ENCODE results near the gene NOS1AP.
A peak's percentile ranks its signal among the peaks of the same experiment; 100 is the strongest.
"Not testable (repeated sequence)": the region's sequence is repeated elsewhere in the genome, so short reads cannot be mapped to it uniquely, and the experiment has no call there.

Gene NOS1AP

GRCh38 chr1:162060314-162060713 lies 9.2 kb upstream of the NOS1AP start:
- no peak for DNase-seq

GRCh38 chr1:162062542-162063015 lies 6.9 kb upstream of the NOS1AP start:
- DNase-seq: no peak

- no peak for DNase-seq
Measured at GRCh38 chr1:162065016-162065415, 4.5 kb upstream of the NOS1AP start.

- not testable (repeated sequence) for DNase-seq
Measured at GRCh38 chr1:162066836-162067235, 2.7 kb upstream of the NOS1AP start.

GRCh38 chr1:162067466-162067865 lies 2.0 kb upstream of the NOS1AP start:
- no peak for DNase-seq

- DNase-seq: no peak
Measured at GRCh38 chr1:162068301-162068700, 1.2 kb upstream of the NOS1AP start.

- peak; percentile 7 for DNase-seq
Measured at GRCh38 chr1:162070094-162070748, 730 bp downstream of the NOS1AP start.

- no peak for DNase-seq
Measured at GRCh38 chr1:162070825-162071224, 1.3 kb downstream of the NOS1AP start.

- no peak for DNase-seq
Measured at GRCh38 chr1:162072740-162073139, 3.2 kb downstream of the NOS1AP start.

GRCh38 chr1:162074276-162075005 lies 5.0 kb downstream of the NOS1AP start:
- DNase-seq: no peak

- DNase-seq: no peak
Measured at GRCh38 chr1:162075862-162076261, 6.4 kb downstream of the NOS1AP start.

GRCh38 chr1:162077648-162078299 lies 8.3 kb downstream of the NOS1AP start:
- DNase-seq: no peak

- no peak for DNase-seq
Measured at GRCh38 chr1:162079030-162079429, 9.5 kb downstream of the NOS1AP start.

- DNase-seq: no peak
Measured at GRCh38 chr1:162080472-162081015, 11.1 kb downstream of the NOS1AP start.

- no peak for DNase-seq
Measured at GRCh38 chr1:162081316-162081715, 11.8 kb downstream of the NOS1AP start.

GRCh38 chr1:162082080-162082479 lies 12.6 kb downstream of the NOS1AP start:
- DNase-seq: not testable (repeated sequence)

GRCh38 chr1:162083273-162083672 lies 13.8 kb downstream of the NOS1AP start:
- no peak for DNase-seq

GRCh38 chr1:162085991-162086390 lies 16.5 kb downstream of the NOS1AP start:
- no peak for DNase-seq

- DNase-seq: no peak
Measured at GRCh38 chr1:162087111-162087510, 17.6 kb downstream of the NOS1AP start.

GRCh38 chr1:162087574-162087973 lies 18.1 kb downstream of the NOS1AP start:
- DNase-seq: no peak

- DNase-seq: no peak
Measured at GRCh38 chr1:162088281-162088969, 18.9 kb downstream of the NOS1AP start.

- no peak for DNase-seq
Measured at GRCh38 chr1:162089748-162090147, 20.3 kb downstream of the NOS1AP start.

- no peak for DNase-seq
Measured at GRCh38 chr1:162090378-162090777, 20.9 kb downstream of the NOS1AP start.
